IPS-20b (cell line): ENCODE data around the gene CMTM7.

ENCODE experiments used
- H3K27ac ChIP-seq: one replicate; pipeline ENCODE4 v1.5.1; 2013; ENCODE audit warnings: low read length
- H3K27me3 ChIP-seq: 2 replicates; pipeline ENCODE4 v1.6.1; 2013; ENCODE audit warnings: mild to moderate bottlenecking, low read length, inconsistent platforms; ENCODE audit not compliant: insufficient read depth
- H3K36me3 ChIP-seq: 2 replicates; pipeline ENCODE4 v1.6.1; 2013; ENCODE audit warnings: low read depth, mild to moderate bottlenecking, inconsistent platforms, low read length, moderate library complexity; ENCODE audit not compliant: insufficient read depth
- H3K4me1 ChIP-seq: 2 replicates; pipeline ENCODE4 v1.6.1; 2013; ENCODE audit warnings: mild to moderate bottlenecking, control low read depth, inconsistent platforms, low read length, moderate library complexity; ENCODE audit not compliant: insufficient read depth
- H3K4me3 ChIP-seq: 2 replicates; pipeline ENCODE4 v1.5.1; 2013; ENCODE audit warnings: mild to moderate bottlenecking, low read length, inconsistent platforms
- H3K9ac ChIP-seq: 2 replicates; pipeline ENCODE4 v1.6.1; 2013; ENCODE audit warnings: low read depth, mild to moderate bottlenecking, inconsistent platforms, low read length, moderate library complexity
- H3K9me3 ChIP-seq: 2 replicates; pipeline ENCODE4 v1.6.1; 2013; ENCODE audit warnings: mild to moderate bottlenecking, low read depth, low read length, inconsistent platforms; ENCODE audit not compliant: insufficient read depth

CMTM7 gene

DNA sequence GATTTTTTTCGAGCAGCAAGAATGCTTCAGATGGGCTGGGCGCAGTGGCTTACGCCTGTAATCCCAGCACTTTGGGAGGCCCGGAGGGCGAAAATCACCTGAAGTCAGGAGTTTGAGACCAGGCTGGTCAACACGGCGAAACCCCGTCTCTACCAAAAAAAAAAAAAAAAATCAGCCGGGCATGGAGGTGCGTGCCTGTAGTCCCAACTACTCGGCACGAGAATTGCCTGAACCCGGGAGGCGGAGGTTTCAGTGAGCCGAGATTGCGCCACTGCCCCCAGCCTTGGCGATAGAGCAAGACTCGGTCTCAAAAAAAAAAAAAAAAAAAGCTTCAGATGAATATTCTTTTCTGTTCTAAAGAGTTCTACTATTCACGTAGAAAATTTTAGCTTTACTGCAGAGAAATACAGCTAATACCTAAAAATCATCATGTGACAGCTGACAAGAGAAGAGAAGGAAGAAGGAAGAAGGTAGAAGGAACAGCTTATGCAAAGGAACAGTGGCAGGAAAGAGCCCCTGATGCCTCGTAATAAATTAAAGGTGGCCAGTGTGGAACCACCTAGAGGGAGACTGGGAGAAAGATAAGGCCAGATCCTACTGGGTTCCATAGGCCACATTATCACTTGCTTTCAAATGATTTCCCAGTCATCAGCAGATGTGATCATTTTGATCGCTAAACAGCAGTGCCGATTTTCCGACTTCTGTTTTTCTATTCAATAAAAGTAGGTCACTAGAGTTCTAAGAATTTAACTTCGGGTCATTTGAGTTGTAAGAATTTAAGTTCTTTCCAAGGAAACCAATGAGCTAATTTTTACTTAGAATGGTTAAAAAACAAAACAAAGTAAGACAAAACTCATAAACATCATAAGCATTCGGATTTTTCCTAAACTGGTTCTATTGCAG is 109.5 kb downstream of the CMTM7 start:
- no peaks in the 10 kb centered on the region for H3K36me3 ChIP-seq
- H3K4me3 ChIP-seq: peak overlapping the region; percentile 93
- no peak overlapping the region for H3K27ac ChIP-seq
- no peaks in the 10 kb centered on the region for H3K9me3 ChIP-seq
- no peaks in the 10 kb centered on the region for H3K27me3 ChIP-seq
- peak overlapping the region; percentile 74; the same call in 1 of the 2 replicates for H3K9ac ChIP-seq
- peaks cover 9% of the 10 kb centered on the region; the same call in 1 of the 2 replicates for H3K4me1 ChIP-seq

DNA sequence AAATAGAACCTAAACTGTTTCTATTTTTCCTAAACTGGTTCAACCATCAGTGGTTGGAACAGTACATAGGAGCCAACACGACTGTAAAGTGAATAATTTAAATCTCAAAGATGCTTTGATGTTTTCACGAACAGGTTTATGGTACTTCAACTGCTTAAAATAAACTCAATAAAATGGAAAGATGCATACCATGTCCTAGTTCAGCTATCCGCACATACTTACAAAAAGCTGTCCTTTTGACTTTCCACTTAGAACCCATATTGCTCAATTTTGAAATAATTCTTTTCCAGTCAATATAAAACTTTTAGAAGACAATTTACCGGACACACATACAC is 110.1 kb downstream of the CMTM7 start:
- peak overlapping the region; percentile 74; the same call in 1 of the 2 replicates for H3K9ac ChIP-seq
- H3K4me3 ChIP-seq: peak overlapping the region; percentile 93
- peaks cover 9% of the 10 kb centered on the region; the same call in 1 of the 2 replicates for H3K4me1 ChIP-seq
- no peaks in the 10 kb centered on the region for H3K36me3 ChIP-seq
- no peaks in the 10 kb centered on the region for H3K9me3 ChIP-seq
- H3K27ac ChIP-seq: no peak overlapping the region
- no peaks in the 10 kb centered on the region for H3K27me3 ChIP-seq

DNA sequence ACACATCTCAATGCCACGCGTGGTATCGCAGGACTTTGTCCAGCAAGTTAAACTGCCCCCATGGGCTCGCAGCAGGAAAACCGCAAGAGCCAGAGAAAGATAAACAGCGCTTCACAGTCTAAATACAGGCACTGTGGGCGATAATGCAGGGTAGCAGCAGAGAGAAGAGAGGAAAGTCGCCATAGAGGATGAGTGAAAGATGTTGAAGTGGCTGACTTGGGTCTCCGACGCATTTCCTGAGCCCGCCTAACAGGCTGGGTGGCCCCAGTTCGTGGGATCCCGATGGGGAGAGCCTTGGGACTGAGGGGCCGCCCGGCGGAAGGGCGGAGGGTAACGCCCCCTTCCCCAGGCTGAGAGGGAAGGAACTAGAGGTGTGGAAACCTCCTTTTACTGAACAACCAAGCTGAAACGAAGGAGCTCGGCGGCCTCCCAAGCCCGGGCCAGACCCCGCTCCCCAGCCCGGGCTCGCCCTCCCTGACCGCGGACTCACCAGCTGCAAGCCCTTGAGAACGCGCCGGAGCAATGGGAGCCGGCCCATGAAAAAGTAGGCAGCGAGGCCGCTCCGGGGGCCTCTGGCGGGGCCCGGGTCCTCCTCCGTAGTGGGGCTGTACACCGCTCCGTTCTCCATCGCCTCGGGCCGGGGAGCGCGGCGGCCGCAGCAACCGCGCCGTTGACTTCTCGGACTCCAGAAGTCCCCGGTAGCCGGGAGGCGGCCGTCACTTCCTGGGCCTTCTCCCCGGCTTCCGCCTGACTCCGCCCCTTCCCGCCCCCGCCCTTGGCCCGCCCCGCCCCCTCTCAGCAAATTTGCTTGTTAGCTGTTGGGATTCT is 110.7 kb downstream of the CMTM7 start, which contains the start of gene CMTM6:
TSS of gene CMTM6 (minus strand) at position 735 of the 828 bp plus-strand sequence. CDS start at position 628, 107 bp downstream.
- H3K4me1 ChIP-seq: peaks cover 9% of the 10 kb centered on the region; the same call in 1 of the 2 replicates
- peak within 1 kb of the TSS; percentile 93 for H3K4me3 ChIP-seq
- no peaks in the 10 kb centered on the region for H3K27me3 ChIP-seq
- no peaks in the 10 kb centered on the region for H3K36me3 ChIP-seq
- H3K9ac ChIP-seq: peak within 1 kb of the TSS; percentile 74
- H3K9me3 ChIP-seq: no peaks in the 10 kb centered on the region
- H3K27ac ChIP-seq: no peak within 1 kb of the TSS

DNA sequence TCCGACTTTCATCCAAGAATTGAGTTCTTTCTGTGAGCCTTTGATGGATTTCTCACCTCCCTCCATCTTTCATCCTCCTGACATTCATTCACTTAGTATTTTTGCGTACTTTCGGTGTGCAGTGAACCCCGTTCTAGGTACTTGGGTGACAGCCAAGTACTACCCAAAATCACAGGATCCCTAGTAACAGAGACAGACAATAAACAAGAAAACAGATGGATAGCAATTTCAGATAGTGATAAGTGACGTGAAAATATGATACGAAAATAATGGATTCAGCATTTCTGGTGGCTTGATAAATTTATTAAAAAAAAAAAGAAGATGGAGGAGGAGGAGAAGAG is 111.3 kb downstream of the CMTM7 start:
- Histone ChIP-seq H3K9me3 (no peaks in the 10 kb centered on the region), H3K4me1 (peaks cover 9% of the 10 kb centered on the region; the same call in 1 of the 2 replicates), H3K27ac (no peak overlapping the region), H3K9ac (0 out of 2 replicates have a peak overlapping the region, but pooled peaks have one; percentile 45), H3K36me3 (no peaks in the 10 kb centered on the region), H3K27me3 (no peaks in the 10 kb centered on the region), H3K4me3 (peak overlapping the region; percentile 93)
